ENCODE data around the gene FAM237B. TPM values are rescaled to one million over a fixed set of nuclear protein-coding genes. Genes with fewer than 3 reads are reported as not detected.
A peak's percentile ranks its signal among the peaks of the same experiment; 100 is the strongest.

FAM237B gene
- total RNA-seq, 6 experiments from 2014 or later = not detected

DNA sequence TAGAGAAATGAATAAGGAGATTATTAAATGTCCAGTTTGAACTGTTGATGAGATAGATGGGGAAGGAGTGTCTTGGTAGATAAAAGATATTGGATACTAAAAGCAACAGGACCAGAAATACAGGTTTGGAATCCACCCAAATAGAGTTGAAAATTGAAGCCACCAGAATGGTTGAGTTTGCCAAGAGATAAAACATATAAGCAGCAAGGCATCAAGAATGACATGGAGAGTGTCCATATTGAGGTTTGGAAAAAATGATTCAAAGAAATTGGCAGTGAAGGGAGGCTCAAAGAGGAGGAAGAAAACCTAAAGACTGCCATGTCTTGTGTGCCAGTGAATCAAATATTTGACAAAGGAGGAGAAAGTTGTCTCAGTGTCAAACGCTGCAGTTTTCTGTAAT lies 51.9 kb downstream of the FAM237B start:
- peak overlapping the region; percentile 26 to 39 (median 30) for H3K27ac ChIP-seq

DNA sequence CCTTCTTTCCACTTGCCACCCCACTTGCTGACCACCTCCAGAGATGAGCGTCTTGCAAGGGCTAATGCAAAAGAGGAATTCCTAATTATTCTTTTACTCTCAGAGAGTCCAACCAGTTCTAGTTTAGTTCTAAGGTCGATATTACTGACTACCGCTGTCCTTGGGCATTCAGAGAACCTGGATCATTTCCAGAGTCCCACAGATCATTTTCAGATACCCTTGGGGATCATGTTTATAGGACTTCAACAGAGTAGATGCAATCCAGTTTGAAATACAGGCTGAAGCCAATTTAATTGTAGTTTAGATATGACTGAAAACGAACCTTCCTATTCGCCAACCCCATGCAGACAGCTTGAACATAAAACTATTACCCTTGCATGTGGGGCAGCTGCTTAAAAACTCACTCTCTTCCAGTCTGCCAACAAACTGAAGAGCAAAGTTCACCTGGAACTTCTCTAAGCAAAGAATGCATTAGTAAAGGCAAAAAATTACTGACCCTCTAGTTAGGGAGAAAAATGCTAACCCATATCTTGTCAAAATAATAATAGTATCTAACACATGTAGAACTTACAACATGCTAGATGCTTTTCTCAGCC lies 53.7 kb downstream of the FAM237B start:
- peak overlapping the region in 2 of 3 donors; percentile 3 to 42 for H3K4me3 ChIP-seq
- H3K27me3 ChIP-seq = no peaks in the 10 kb centered on the region
- peak; percentile 69 to 87 (median 82) for ATAC-seq
- WGBS (ENCODE audit: insufficient coverage, low coverage, low lambda C conversion rate, missing lambda C conversion rate) = 28% methylated on average over 5 of the region's 5 CpGs
- TF ChIP-seq, protein P1, sequence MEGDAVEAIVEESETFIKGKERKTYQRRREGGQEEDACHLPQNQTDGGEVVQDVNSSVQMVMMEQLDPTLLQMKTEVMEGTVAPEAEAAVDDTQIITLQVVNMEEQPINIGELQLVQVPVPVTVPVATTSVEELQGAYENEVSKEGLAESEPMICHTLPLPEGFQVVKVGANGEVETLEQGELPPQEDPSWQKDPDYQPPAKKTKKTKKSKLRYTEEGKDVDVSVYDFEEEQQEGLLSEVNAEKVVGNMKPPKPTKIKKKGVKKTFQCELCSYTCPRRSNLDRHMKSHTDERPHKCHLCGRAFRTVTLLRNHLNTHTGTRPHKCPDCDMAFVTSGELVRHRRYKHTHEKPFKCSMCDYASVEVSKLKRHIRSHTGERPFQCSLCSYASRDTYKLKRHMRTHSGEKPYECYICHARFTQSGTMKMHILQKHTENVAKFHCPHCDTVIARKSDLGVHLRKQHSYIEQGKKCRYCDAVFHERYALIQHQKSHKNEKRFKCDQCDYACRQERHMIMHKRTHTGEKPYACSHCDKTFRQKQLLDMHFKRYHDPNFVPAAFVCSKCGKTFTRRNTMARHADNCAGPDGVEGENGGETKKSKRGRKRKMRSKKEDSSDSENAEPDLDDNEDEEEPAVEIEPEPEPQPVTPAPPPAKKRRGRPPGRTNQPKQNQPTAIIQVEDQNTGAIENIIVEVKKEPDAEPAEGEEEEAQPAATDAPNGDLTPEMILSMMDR (IDR thresholded peaks at IDR 0.05) = no peak
- no peak for TF ChIP-seq POLR2A (IDR thresholded peaks at IDR 0.05)
- intact Hi-C loops (cut with DNase I) = no loop called here
- H3K36me3 ChIP-seq = no peaks in the 10 kb centered on the region
- peaks cover 0 to 47% (median 14%) of the 10 kb centered on the region in 4 donors for H3K4me1 ChIP-seq
- H3K9me3 ChIP-seq = no peaks in the 10 kb centered on the region
- DNase-seq = peak in 1 of 3 donors; percentile 47
- peak overlapping the region; percentile 52 to 64 (median 59) for H3K27ac ChIP-seq

More for the DNA sequence above, 51.9 kb downstream of the FAM237B start:
- 24% methylated on average over 1 of the region's 1 CpG for WGBS (ENCODE audit: insufficient coverage, low coverage, low lambda C conversion rate, missing lambda C conversion rate)
- Histone ChIP-seq H3K36me3 (no peaks in the 10 kb centered on the region), H3K4me1 (peaks cover 0 to 51% (median 14%) of the 10 kb centered on the region in 4 donors), H3K4me3 (no peak overlapping the region), H3K9me3 (no peaks in the 10 kb centered on the region), H3K27me3 (no peaks in the 10 kb centered on the region)
- DNase-seq = no peak
- ATAC-seq = no peak
- intact Hi-C loops (cut with DNase I) = no loop called here
- TF ChIP-seq, protein P1 (IDR thresholded peaks at IDR 0.05) = no peak
- no peak for TF ChIP-seq POLR2A (IDR thresholded peaks at IDR 0.05)

DNA sequence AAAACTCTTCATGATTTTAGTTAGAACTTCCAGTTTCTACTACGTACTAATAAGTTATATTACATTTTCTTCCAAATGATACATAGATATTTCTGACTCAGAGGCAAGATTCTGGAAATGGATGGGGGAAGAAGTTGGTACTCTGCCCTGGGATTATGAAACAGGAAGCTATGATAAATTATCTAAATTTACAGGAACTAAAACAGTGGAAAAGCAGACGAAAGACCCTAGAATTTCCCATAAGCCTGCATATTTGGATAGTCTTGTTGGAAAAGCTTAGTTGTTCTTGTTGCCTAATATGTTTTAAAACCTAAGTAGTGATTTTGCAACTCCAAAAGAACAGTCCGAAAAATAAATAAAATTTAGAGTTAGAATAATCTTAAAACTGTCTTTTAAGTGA lies 54.3 kb downstream of the FAM237B start:
- peak in 3 of 4 donors; percentile 14 to 50 (median 49) for ATAC-seq
- H3K4me1 ChIP-seq = peaks cover 0 to 46% (median 16%) of the 10 kb centered on the region in 4 donors

More for the DNA sequence above, 54.3 kb downstream of the FAM237B start:
- intact Hi-C loops (cut with DNase I) = no loop called here
- Histone ChIP-seq H3K27me3 (no peaks in the 10 kb centered on the region), H3K27ac (peak overlapping the region; percentile 52 to 64 (median 59)), H3K4me3 (peak overlapping the region in 2 of 3 donors; percentile 3 to 42), H3K9me3 (no peaks in the 10 kb centered on the region), H3K36me3 (no peaks in the 10 kb centered on the region)
- no peak for DNase-seq
- 11% methylated on average over 3 of the region's 3 CpGs for WGBS (ENCODE audit: insufficient coverage, low coverage, low lambda C conversion rate, missing lambda C conversion rate)
- no peak for TF ChIP-seq POLR2A (IDR thresholded peaks at IDR 0.05)
- TF ChIP-seq, protein P1 (IDR thresholded peaks at IDR 0.05) = no peak

Other genes with a start within 250 kb of the FAM237B start
- gene STEAP1, start 166.8 kb downstream of the FAM237B start, total RNA-seq = 10 to 100 TPM in 5 of 6 experiments, 1 to 10 TPM in 1; 5.0 to 60.4 (median 37.1) TPM
- 1 to 10 TPM; 1.5 to 9.8 (median 5.3) TPM for gene STEAP2, start 109.6 kb downstream of the FAM237B start, total RNA-seq
- gene CFAP69, start 76.1 kb downstream of the FAM237B start, total RNA-seq = 1 to 10 TPM; 1.7 to 8.2 (median 3.8) TPM
- gene GTPBP10, start 25.4 kb upstream of the FAM237B start, total RNA-seq = 10 to 100 TPM; 16.1 to 21.8 (median 18.7) TPM
- gene CLDN12, start 82.2 kb upstream of the FAM237B start, total RNA-seq = 10 to 100 TPM; 33.5 to 62.9 (median 45.9) TPM
- not detected for gene PTTG1IP2, start 148.3 kb upstream of the FAM237B start, total RNA-seq